ENCODE measurements around the gene SSBP3.

- TF ChIP-seq CTCF (optimal IDR thresholded peaks at IDR 0.05 in 1 of 3, IDR thresholded peaks at IDR 0.05 in 1 of 3, conservative IDR thresholded peaks at IDR 0.05 in 1 of 3; ENCODE audit: extremely low read depth in 1 of 3, insufficient read depth in 2 of 3, low read length in 3 of 3) (no peak), EZH2 (IDR thresholded peaks at IDR 0.05; ENCODE audit: low read length) (no peak)
These were observed 140.0 kb downstream of the SSBP3 start for GRCh38 chr1:54266195-54266594.
